Uterus (tissue), 4 donors: ENCODE results near the gene RPL22L1. TPM values are rescaled to one million over a fixed set of nuclear protein-coding genes. Genes with fewer than 3 reads are reported as not detected.

Experiments
- DNase-seq, 2 donors: peaks; one replicate each; pipeline ENCODE4 v3.0.0-alpha.2; 2019 to 2020
- H3K27ac ChIP-seq, 2 donors: fragments of 200-600 bp; sonication (generic); 1 replicate in 1 of 2; 2 replicates in 1 of 2; pipeline ENCODE4 v1.5.1; 2016 to 2018
- H3K27me3 ChIP-seq, 2 donors: fragments of 200-600 bp; sonication (generic); one replicate each; pipeline ENCODE4 v1.5.1; 2018 to 2019; ENCODE audit warnings: control low read depth in 1 of 2
- H3K36me3 ChIP-seq, 2 donors: fragments of 200-600 bp; sonication (generic); one replicate each; pipeline ENCODE4 v1.5.1; 2019; ENCODE audit warnings: control low read depth in 1 of 2
- H3K4me1 ChIP-seq, 2 donors: fragments of 200-600 bp; sonication (generic); one replicate each; pipeline ENCODE4 v1.5.1; 2018 to 2019; ENCODE audit warnings: control low read depth in 1 of 2
- H3K4me3 ChIP-seq, 2 donors: fragments of 200-600 bp; sonication (generic); 1 replicate in 1 of 2; 2 replicates in 1 of 2; pipeline ENCODE4 v1.5.1; 2018 to 2019; ENCODE audit warnings: mild to moderate bottlenecking in 1 of 2
- H3K9me3 ChIP-seq, 2 donors: fragments of 200-600 bp; sonication (generic); one replicate each; pipeline ENCODE4 v1.5.1; 2019; ENCODE audit warnings: control low read depth in 1 of 2
- POLR2A ChIP-seq, 2 donors: fragments of 450-650 bp; IDR thresholded peaks; one replicate each; pipeline ENCODE4 v1.6.1; 2016; ENCODE audit warnings: antibody characterized with exemption in 2 of 2, mild to moderate bottlenecking in 1 of 2, moderate library complexity in 1 of 2
- intact Hi-C: fragments of 100-400 bp; cut with DNase I; formaldehyde crosslinking; loops from one replicate; pipeline ENCODE4 v1.15.1; 2023; ENCODE audit warnings: low total_unique reads
- total RNA-seq, 4 donors: library from RNA; depleted of rRNA in 3 of 4; stranded (reverse); fragments of >200 nt in 3 of 4; gene quantifications; one replicate each; pipeline versions ENCODE4 v1.1.0 to v1.2.4, GENCODE V29; 2014 to 2023
- TF ChIP-seq, protein P1 (sequence below), 4 experiments: fragments of 200-600 bp in 2 of 4; fragments of 450-650 bp in 2 of 4; sonication (generic) in 2 of 4; IDR thresholded peaks; one replicate each; pipeline ENCODE4 v1.5.1; 2016 to 2019; ENCODE audit warnings: antibody characterized with exemption in 4 of 4, mild to moderate bottlenecking in 2 of 4, moderate library complexity in 1 of 4
- donor health status: DM: yes; HTN: yes; CAD: no.

RPL22L1 gene
- total RNA-seq, 4 donors from 2014 or later = 46.5 to 305 (median 175) TPM

DNA sequence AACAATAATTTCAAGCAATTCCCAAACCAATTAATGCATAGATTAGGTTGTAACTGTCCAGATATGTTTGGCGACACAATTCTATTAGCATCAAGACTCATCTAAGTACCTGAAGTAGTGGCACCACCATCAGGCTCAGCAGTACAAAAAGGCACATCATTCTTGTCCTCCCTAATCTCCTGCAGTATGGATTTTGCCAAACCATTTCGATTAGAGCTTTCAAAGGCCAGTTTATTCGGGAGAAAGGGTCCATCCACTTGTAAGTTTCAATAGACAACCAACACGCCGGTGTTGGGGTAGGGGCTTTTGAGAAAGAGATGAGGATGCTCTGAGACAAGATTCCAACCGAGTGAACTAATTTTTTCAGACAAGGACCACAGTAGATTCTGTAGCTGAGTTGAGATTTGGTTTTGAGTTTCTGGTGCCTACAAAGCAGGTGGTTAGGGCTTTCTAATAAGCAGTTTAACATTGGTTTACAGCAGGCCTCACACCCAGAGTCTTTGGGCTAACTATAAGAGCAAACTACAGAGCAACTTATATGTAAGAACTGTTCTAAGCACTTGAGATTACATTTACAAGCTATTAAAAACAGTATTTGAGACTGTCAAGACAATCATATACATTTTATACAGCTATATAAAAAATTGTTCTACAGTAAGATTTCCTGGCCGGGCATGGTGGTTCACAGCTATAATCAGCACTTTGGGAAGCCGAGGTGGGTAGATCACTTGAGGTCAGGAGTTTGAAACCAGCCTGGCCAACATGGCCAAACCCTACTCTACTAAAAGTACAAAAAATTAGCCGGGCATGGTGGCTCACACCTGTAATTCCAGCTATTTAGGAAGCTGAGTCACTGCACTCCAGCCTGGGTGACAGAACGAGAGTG lies 4.5 kb downstream of the RPL22L1 start:
- Histone ChIP-seq H3K4me3 (no peak overlapping the region), H3K4me1 (peaks cover 0 to 4% of the 10 kb centered on the region in 2 donors), H3K27ac (no peak overlapping the region), H3K9me3 (no peaks in the 10 kb centered on the region), H3K27me3 (no peaks in the 10 kb centered on the region), H3K36me3 (no peaks in the 10 kb centered on the region)
- DNase-seq = no peak
- TF ChIP-seq POLR2A (IDR thresholded peaks at IDR 0.05) = no peak
- TF ChIP-seq, protein P1, sequence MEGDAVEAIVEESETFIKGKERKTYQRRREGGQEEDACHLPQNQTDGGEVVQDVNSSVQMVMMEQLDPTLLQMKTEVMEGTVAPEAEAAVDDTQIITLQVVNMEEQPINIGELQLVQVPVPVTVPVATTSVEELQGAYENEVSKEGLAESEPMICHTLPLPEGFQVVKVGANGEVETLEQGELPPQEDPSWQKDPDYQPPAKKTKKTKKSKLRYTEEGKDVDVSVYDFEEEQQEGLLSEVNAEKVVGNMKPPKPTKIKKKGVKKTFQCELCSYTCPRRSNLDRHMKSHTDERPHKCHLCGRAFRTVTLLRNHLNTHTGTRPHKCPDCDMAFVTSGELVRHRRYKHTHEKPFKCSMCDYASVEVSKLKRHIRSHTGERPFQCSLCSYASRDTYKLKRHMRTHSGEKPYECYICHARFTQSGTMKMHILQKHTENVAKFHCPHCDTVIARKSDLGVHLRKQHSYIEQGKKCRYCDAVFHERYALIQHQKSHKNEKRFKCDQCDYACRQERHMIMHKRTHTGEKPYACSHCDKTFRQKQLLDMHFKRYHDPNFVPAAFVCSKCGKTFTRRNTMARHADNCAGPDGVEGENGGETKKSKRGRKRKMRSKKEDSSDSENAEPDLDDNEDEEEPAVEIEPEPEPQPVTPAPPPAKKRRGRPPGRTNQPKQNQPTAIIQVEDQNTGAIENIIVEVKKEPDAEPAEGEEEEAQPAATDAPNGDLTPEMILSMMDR (IDR thresholded peaks at IDR 0.05) = no peak
- intact Hi-C loops = no loop called here

DNA sequence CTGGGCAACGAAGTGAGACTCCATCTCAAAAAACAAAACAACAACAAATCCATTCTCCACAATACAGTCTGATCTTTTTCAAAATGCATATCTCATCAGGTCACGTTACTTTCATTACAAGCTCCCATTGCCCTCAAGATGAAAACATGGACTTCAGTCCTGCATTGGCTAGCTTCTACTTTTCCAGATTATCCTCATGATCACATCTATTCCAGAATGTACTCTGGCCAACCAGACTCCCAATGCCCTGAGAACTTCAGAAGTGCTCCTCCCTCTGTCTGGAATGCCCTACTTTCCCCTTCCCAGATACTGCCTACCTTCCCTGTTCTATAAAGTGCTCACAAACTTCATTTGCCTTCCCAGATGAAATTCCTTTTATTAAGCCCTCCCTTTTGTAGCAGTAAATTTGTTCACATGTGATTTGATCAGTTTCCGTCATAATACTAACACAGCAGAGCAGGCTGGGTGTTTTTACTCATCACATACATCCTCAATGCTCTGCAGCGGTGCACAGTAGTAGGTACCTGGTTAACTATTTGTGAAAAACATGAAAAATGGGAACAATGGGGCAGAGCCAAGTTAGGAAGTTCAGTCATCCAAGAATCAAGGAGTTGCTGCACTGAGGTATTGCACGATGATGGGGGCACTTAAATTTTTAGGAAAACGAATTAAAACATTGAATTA lies 5.3 kb downstream of the RPL22L1 start:
- no peak overlapping the region for H3K27ac ChIP-seq
- no peaks in the 10 kb centered on the region for H3K9me3 ChIP-seq
- H3K27me3 ChIP-seq = no peaks in the 10 kb centered on the region
- intact Hi-C loops = no loop called here
- H3K36me3 ChIP-seq = no peaks in the 10 kb centered on the region
- no peak overlapping the region for H3K4me3 ChIP-seq
- TF ChIP-seq, protein P1 (IDR thresholded peaks at IDR 0.05) = no peak
- no peak for TF ChIP-seq POLR2A (IDR thresholded peaks at IDR 0.05)
- peaks cover 0 to 4% of the 10 kb centered on the region in 2 donors for H3K4me1 ChIP-seq
- no peak for DNase-seq

DNA sequence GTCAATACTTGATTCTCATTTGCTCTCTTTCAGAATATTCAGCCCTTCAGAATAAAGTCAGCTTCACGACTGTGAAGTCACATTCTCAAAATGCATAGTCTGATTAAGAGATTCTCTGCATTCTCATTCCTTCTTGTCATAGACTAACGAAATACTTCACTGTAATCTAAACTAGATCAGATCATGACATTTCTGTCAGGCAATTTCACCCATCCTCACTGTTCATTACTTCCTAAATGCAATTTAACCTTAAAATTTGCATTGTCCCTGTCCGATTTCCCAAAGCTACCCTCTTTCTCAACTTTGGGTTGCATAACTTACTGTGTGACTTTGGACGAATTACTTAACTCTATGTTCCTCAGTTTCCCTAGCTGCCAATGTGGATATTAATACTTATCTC lies 6.2 kb downstream of the RPL22L1 start:
- DNase-seq = no peak
- Histone ChIP-seq H3K27ac (no peak overlapping the region), H3K9me3 (no peaks in the 10 kb centered on the region), H3K27me3 (no peaks in the 10 kb centered on the region), H3K4me1 (peaks cover 0 to 4% of the 10 kb centered on the region in 2 donors), H3K4me3 (no peak overlapping the region), H3K36me3 (no peaks in the 10 kb centered on the region)
- intact Hi-C loops = no loop called here
- no peak for TF ChIP-seq POLR2A (IDR thresholded peaks at IDR 0.05)
- TF ChIP-seq, protein P1 (IDR thresholded peaks at IDR 0.05) = no peak

DNA sequence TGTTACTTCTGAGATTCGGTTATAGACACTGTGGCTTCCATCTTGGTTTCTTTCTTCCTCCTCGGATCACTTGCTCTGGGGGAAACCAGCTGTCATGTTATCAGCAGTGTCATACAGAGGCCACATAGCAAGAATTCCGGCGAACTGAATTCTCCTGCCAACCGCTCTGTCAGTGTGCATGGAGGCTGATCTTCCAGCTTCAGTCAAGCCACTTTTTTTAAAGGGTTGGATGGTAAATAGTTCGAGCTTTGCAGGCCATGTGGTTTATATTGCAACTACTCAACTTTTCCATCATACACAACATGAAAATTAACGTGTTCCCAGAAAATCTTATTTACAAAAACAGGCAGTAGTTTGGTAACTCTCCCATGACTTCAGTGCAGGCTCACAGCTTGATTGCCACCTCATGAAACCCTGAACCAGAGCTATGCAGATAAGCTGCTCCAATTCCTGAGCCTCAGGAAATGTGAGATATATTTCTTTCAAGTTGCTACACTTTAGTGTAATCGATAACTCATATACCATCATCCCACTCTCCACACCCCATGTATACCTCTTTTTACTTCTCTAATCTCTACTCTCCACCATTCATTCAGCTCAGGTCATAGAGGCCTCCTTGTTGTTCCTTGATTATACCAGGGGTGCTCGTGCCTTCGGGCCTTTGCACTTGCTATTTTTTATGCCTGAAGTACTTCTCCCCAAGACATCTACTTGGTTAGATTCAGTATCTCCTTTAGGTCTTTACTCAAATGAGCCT lies 7.2 kb downstream of the RPL22L1 start:
- no peak for TF ChIP-seq POLR2A (IDR thresholded peaks at IDR 0.05)

DNA sequence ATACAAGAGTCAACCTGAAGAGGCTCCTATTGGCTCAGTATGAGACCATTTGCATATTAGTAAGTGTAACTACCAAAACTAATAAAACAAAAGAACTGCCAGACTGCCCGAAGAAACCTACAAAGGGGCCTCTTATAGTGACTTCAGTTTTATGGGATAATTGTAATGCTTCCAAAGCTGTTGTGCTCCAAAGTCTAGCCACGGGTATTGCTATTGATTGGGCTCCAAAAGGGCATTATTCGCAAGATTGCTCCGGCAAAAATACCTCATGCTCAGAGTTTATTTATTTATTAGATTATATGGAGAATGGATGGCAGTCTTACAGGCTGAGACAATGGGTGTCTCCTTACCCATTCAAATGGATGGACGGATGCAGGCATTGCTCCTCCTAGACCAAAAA lies 11.4 kb downstream of the RPL22L1 start:
- H3K27ac ChIP-seq = no peak overlapping the region
- H3K27me3 ChIP-seq = no peaks in the 10 kb centered on the region
- intact Hi-C loops = no loop called here
- H3K9me3 ChIP-seq = no peaks in the 10 kb centered on the region
- H3K4me1 ChIP-seq = no peaks in the 10 kb centered on the region
- no peaks in the 10 kb centered on the region for H3K36me3 ChIP-seq
- no peak overlapping the region for H3K4me3 ChIP-seq
- TF ChIP-seq, protein P1 (IDR thresholded peaks at IDR 0.05) = no peak
- TF ChIP-seq POLR2A (IDR thresholded peaks at IDR 0.05) = no peak
- DNase-seq = no peak

More for the DNA sequence above, 7.2 kb downstream of the RPL22L1 start:
- Histone ChIP-seq H3K4me1 (peaks cover 0 to 4% of the 10 kb centered on the region in 2 donors), H3K9me3 (no peaks in the 10 kb centered on the region), H3K4me3 (no peak overlapping the region), H3K27ac (no peak overlapping the region), H3K27me3 (no peaks in the 10 kb centered on the region), H3K36me3 (no peaks in the 10 kb centered on the region)
- intact Hi-C loops = no loop called here
- DNase-seq = no peak
